Fibroblast of lung (primary cell): Measurements from ENCODE around the gene MYO1D. TPM values are rescaled to one million over a fixed set of nuclear protein-coding genes. Genes with fewer than 3 reads are reported as not detected.
A peak's percentile ranks its signal among the peaks of the same experiment; 100 is the strongest.

Experiments used
- DNase-seq, 2 donors: peaks; one replicate each; pipeline versions ENCODE4 v3.0.0 to v3.0.0-alpha.2; 2010; ENCODE audit warnings: low read depth in 2 of 2
- H2AFZ ChIP-seq: 2 replicates; pipeline ENCODE4 v1.5.1; 2012; ENCODE audit warnings: low read length, control low read depth, inconsistent platforms
- H3K27ac ChIP-seq: 2 replicates; pipeline ENCODE4 v1.5.1; 2011; ENCODE audit warnings: low read length, control low read depth; ENCODE audit not compliant: insufficient read depth
- H3K27me3 ChIP-seq: 2 replicates; pipeline ENCODE4 v1.5.1; 2011; ENCODE audit warnings: mild to moderate bottlenecking, low read length; ENCODE audit not compliant: control insufficient read depth, insufficient read depth
- H3K36me3 ChIP-seq: 2 replicates; pipeline ENCODE4 v1.5.1; 2011; ENCODE audit warnings: low read length; ENCODE audit not compliant: control insufficient read depth, insufficient read depth
- H3K4me1 ChIP-seq: 2 replicates; pipeline ENCODE4 v1.5.1; 2011; ENCODE audit warnings: low read length; ENCODE audit not compliant: control insufficient read depth, insufficient read depth; ENCODE audit errors: extremely low read depth
- H3K4me2 ChIP-seq: 2 replicates; pipeline ENCODE4 v1.5.1; 2011; ENCODE audit warnings: low read length, control low read depth; ENCODE audit not compliant: insufficient read depth; ENCODE audit errors: extremely low read depth
- H3K4me3 ChIP-seq, 4 experiments: fragments of 200-600 bp in 1 of 4; sonication (generic) in 1 of 4; replicated peaks in 1 of 4; 2 replicates each; pipeline ENCODE4 v1.5.1; 2011 to 2016; ENCODE audit warnings: low read length in 4 of 4, low read depth in 3 of 4, mild to moderate bottlenecking in 3 of 4, control low read depth in 2 of 4, inconsistent platforms in 1 of 4, mixed read lengths in 1 of 4; ENCODE audit not compliant: insufficient read depth in 1 of 4; ENCODE audit errors: control extremely low read depth in 1 of 4
- H3K79me2 ChIP-seq: 2 replicates; pipeline ENCODE4 v1.5.1; 2012; ENCODE audit warnings: mild to moderate bottlenecking, low read length, inconsistent platforms; ENCODE audit not compliant: control insufficient read depth, insufficient read depth
- H3K9ac ChIP-seq: 2 replicates; pipeline ENCODE4 v1.5.1; 2011; ENCODE audit warnings: mild to moderate bottlenecking, low read length, control low read depth; ENCODE audit not compliant: insufficient read depth
- H3K9me3 ChIP-seq: 2 replicates; pipeline ENCODE4 v1.5.1; 2012; ENCODE audit warnings: low read depth, low read length; ENCODE audit not compliant: control insufficient read depth, insufficient read depth
- H4K20me1 ChIP-seq: 2 replicates; pipeline ENCODE4 v1.5.1; 2011; ENCODE audit warnings: low read length; ENCODE audit not compliant: control insufficient read depth, insufficient read depth; ENCODE audit errors: extremely low read depth
- EZH2 ChIP-seq: IDR thresholded peaks from 2 replicates; pipeline ENCODE4 v1.5.1; 2012; ENCODE audit warnings: low read length, control low read depth, mild to moderate bottlenecking; ENCODE audit errors: missing control alignments
- polyA plus RNA-seq, 2 donors: library from polyadenylated mRNA; depleted of rRNA in 1 of 2; stranded (reverse) in 1 of 2; unstranded in 1 of 2; fragments of >200 nt; gene quantifications; 2 replicates each; pipeline ENCODE4 v1.2.1, GENCODE V29; 2011 to 2012; ENCODE audit warnings: missing spikeins in 1 of 2
- total RNA-seq: library from RNA; depleted of rRNA; stranded (reverse); fragments of >200 nt; gene quantifications from 2 replicates; pipeline ENCODE4 v1.2.1, GENCODE V29; 2014
- TF ChIP-seq, protein P1 (sequence below), 2 donors: IDR thresholded peaks in 1 of 2; conservative IDR thresholded peaks in 1 of 2; 1 replicate in 1 of 2; 2 replicates in 1 of 2; pipeline ENCODE4 v1.5.1; 2011 to 2012; ENCODE audit warnings: low read length in 2 of 2, control low read depth in 1 of 2, inconsistent platforms in 1 of 2, low read depth in 1 of 2, mild to moderate bottlenecking in 1 of 2

The MYO1D gene
- total and polyA plus RNA-seq, 2 donors (not counting 1 experiment from before 2014, with no cell fraction given), result 35.0 to 46.6 TPM

DNA sequence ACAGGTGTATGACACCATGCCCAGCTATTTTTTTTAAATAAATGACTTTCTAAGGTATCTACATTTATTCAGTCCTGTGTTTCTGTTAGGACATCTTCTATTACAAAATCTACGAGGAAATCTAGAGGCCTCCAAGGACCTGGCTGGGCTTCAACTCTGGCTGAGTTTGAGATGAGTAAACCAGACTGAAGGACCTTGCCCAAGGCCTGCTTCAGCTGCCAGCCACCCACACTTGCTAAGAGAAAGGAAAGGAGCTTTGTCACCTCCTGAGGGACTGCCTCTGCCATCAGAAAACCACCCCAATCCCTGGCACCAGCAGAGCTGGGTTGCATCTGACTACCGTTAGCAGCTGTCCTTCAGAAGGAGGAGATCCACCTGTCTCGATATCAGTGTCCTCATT lies 1.3 kb upstream of the MYO1D start:
- no peak overlapping the region for H3K27ac ChIP-seq
- H3K36me3 ChIP-seq, result no peaks in the 10 kb centered on the region
- peak; percentile 24 to 39 for DNase-seq
- H3K27me3 ChIP-seq, result no peaks in the 10 kb centered on the region
- no peak overlapping the region for H2AFZ ChIP-seq
- no peaks in the 10 kb centered on the region for H3K79me2 ChIP-seq
- peaks cover 3% of the 10 kb centered on the region for H3K4me1 ChIP-seq
- H4K20me1 ChIP-seq, result no peaks in the 10 kb centered on the region
- TF ChIP-seq, protein P1, sequence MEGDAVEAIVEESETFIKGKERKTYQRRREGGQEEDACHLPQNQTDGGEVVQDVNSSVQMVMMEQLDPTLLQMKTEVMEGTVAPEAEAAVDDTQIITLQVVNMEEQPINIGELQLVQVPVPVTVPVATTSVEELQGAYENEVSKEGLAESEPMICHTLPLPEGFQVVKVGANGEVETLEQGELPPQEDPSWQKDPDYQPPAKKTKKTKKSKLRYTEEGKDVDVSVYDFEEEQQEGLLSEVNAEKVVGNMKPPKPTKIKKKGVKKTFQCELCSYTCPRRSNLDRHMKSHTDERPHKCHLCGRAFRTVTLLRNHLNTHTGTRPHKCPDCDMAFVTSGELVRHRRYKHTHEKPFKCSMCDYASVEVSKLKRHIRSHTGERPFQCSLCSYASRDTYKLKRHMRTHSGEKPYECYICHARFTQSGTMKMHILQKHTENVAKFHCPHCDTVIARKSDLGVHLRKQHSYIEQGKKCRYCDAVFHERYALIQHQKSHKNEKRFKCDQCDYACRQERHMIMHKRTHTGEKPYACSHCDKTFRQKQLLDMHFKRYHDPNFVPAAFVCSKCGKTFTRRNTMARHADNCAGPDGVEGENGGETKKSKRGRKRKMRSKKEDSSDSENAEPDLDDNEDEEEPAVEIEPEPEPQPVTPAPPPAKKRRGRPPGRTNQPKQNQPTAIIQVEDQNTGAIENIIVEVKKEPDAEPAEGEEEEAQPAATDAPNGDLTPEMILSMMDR (conservative IDR thresholded peaks at IDR 0.05 in 1 of 2, IDR thresholded peaks at IDR 0.05 in 1 of 2; ENCODE audit: low read depth in 1 of 2, low read length in 2 of 2), result no peak
- no peak for TF ChIP-seq EZH2
- no peaks in the 10 kb centered on the region for H3K9me3 ChIP-seq
- no peak overlapping the region for H3K4me3 ChIP-seq
- H3K9ac ChIP-seq, result no peak overlapping the region
- no peak overlapping the region for H3K4me2 ChIP-seq

DNA sequence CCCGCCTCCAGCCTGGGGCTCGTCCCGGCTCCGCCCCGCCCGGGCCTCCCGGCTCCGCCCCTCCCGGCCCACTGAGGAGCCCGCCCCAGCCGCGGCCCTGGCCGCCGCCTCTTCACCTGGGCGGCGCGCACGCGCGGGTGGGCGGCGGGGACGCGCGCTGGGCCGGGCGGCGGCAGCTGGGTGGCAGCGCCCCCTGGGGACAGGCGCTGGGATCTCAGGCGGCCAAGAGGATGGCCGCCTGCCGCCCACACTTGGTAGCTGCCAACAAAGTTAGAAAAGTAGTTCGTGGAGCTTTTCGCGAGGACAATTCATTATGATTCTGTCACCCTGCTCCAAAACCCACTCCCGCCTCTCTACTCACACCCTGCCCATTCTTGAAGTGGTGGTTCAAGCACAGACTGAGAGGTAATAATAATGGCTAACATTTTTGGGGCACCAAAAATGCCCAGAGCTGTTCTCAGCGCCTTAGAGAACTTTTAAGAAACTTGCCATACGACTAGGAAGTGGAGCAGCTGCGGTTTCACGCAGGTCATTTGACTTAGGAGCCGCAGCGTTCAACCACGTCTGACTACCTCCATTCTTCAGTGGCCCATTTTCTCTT lies 340 bp upstream of the MYO1D start:
- peak overlapping the region; percentile 95 for H2AFZ ChIP-seq
- peak; percentile 72 to 81 for DNase-seq
- no peaks in the 10 kb centered on the region for H3K27me3 ChIP-seq
- H3K4me3 ChIP-seq, result peak overlapping the region; percentile 40 to 81 (median 76)
- no peaks in the 10 kb centered on the region for H4K20me1 ChIP-seq
- H3K9ac ChIP-seq, result no peak overlapping the region
- H3K36me3 ChIP-seq, result no peaks in the 10 kb centered on the region
- H3K4me2 ChIP-seq, result peak overlapping the region; percentile 94
- no peak for TF ChIP-seq EZH2
- TF ChIP-seq, protein P1 (conservative IDR thresholded peaks at IDR 0.05 in 1 of 2, IDR thresholded peaks at IDR 0.05 in 1 of 2; ENCODE audit: low read depth in 1 of 2, low read length in 2 of 2), result peak; percentile 66 to 69
- H3K9me3 ChIP-seq, result no peaks in the 10 kb centered on the region
- peaks cover 3% of the 10 kb centered on the region for H3K4me1 ChIP-seq
- no peaks in the 10 kb centered on the region for H3K79me2 ChIP-seq
- H3K27ac ChIP-seq, result no peak overlapping the region

DNA sequence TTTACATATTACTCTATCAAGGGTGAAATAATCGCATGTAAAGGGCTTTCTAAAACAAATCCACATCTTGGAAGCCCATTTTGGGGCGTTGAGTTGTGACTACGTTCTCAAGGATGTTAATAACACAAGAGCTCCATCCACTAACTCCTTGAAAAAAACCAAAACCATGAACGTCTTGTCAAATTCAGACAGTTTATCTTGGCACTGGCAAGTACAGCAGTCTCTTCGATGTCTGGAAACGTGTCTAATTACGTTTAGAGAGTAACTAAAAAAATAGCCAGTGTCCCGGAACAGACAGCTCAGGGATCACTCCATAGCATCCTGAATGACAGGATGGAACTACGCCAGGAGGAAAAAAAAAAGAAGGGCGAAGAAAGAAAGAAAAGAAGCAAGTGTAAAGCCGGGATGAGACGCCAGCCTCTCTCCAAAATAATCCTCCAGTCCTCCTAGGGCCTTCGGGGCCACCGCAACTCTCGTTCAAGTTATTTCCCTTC lies 954 bp downstream of the MYO1D start:
- peak overlapping the region; percentile 89 for H3K4me2 ChIP-seq
- no peak overlapping the region for H2AFZ ChIP-seq
- peak; percentile 36 to 43 for DNase-seq
- no peaks in the 10 kb centered on the region for H3K9me3 ChIP-seq
- no peaks in the 10 kb centered on the region for H3K79me2 ChIP-seq
- no peaks in the 10 kb centered on the region for H3K27me3 ChIP-seq
- H3K4me3 ChIP-seq, result peak overlapping the region; percentile 41 to 77 (median 62)
- no peak for TF ChIP-seq EZH2
- TF ChIP-seq, protein P1 (conservative IDR thresholded peaks at IDR 0.05 in 1 of 2, IDR thresholded peaks at IDR 0.05 in 1 of 2; ENCODE audit: low read depth in 1 of 2, low read length in 2 of 2), result no peak
- H3K36me3 ChIP-seq, result no peaks in the 10 kb centered on the region
- H3K9ac ChIP-seq, result peak overlapping the region; percentile 58
- no peak overlapping the region for H3K27ac ChIP-seq
- peaks cover 4% of the 10 kb centered on the region for H3K4me1 ChIP-seq
- H4K20me1 ChIP-seq, result no peaks in the 10 kb centered on the region
